Muscle layer of colon (tissue), 2 donors: ENCODE results near the gene RXRA.

Experiments
- H3K27ac ChIP-seq: one replicate; pipeline ENCODE4 v1.7.0; 2013; ENCODE audit warnings: low read depth, mild to moderate bottlenecking, low read length, moderate library complexity
- H3K27me3 ChIP-seq, 2 donors: one replicate each; pipeline ENCODE4 v1.7.0; 2013; ENCODE audit warnings: low read length in 2 of 2, mild to moderate bottlenecking in 2 of 2; ENCODE audit not compliant: insufficient read depth in 2 of 2, control insufficient read depth in 1 of 2
- H3K36me3 ChIP-seq: one replicate; pipeline ENCODE4 v1.7.0; 2013; ENCODE audit warnings: mild to moderate bottlenecking, low read length; ENCODE audit not compliant: insufficient read depth
- H3K4me1 ChIP-seq: one replicate; pipeline ENCODE4 v1.7.0; 2013; ENCODE audit warnings: mild to moderate bottlenecking, low read length; ENCODE audit not compliant: insufficient read depth
- H3K4me3 ChIP-seq, 2 donors: one replicate each; pipeline ENCODE4 v1.7.0; 2013; ENCODE audit warnings: low read length in 2 of 2, low read depth in 1 of 2, mild to moderate bottlenecking in 1 of 2, moderate library complexity in 1 of 2
- H3K9ac ChIP-seq: one replicate; pipeline ENCODE4 v1.7.0; 2013; ENCODE audit warnings: low read length
- H3K9me3 ChIP-seq: one replicate; pipeline ENCODE4 v1.7.0; 2013; ENCODE audit warnings: mild to moderate bottlenecking, low read length
- donor health status: abdominal sarcoma.
- donor health status: Adenocarcinoma of cecum.

The RXRA gene

DNA sequence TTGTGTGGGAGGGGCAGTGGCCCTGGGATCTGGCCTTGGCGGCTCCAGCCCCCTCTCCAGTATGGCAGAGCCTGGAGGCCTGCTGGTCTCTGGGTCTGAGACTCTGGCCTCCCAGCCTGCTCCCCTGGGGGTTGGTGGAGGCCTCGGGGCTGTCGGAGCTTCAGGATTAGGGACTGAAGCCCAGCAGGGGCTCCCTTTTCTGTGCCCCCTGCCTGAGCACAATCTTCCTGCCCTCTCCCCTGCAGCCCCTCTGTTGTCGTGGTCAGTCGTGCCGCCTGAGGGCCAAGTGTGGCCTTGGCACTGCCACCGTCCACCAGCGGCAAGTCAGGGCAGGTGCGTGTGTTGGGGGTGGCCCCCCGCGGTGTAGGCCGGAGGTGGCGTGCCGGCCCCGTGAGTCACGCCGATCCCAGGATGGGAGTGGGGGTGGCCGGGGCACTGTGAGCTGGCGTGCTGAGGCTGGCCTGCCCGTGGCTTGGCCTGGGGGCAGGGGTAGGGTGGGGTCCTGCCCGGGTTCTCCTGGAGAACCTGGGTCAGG, 53.6 kb downstream of the RXRA start:
- H3K27me3 ChIP-seq = no peaks in the 10 kb centered on the region
- peaks cover 74% of the 10 kb centered on the region for H3K4me1 ChIP-seq
- H3K27ac ChIP-seq = no peak overlapping the region
- H3K4me3 ChIP-seq = no peak overlapping the region
- H3K9me3 ChIP-seq = no peaks in the 10 kb centered on the region
- no peak overlapping the region for H3K9ac ChIP-seq
- H3K36me3 ChIP-seq = no peaks in the 10 kb centered on the region

DNA sequence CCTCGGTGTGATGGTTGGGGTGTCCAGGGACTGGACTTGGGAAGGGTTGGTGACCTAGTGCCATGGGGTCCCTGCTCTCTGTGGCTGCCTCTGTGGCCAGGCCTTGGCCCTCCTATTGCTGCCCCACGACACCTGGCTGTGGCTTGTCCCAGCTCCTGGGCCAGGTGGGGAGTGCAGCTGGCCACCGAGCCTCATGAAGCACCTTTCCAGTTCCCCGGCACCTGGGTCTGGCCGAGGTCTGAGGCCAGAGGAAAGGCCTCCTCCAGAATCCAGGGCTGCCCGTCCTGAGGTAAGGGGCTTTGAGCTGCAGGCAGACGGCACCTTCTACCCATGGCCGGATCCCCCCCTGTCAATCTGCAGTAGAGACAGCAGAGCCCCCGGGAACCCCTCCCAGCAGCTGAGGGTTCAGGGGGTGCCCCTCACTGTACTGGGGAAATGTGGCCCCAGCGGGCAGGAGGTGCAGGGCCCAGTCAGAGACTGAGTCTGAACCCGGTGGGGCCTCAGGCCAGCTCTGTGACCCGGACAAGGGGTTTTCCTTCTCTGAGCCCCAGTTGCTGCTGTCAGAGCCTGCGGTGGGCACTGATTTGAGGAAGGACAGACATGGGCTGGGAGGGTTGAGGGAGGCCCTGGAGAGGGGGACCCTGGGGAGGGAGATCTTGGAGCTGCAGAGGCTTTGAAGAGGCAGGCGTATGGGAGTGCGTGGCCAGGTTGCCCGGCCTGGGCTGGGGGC, 54.5 kb downstream of the RXRA start:
- Histone ChIP-seq H3K27ac (no peak overlapping the region), H3K9me3 (no peaks in the 10 kb centered on the region), H3K27me3 (no peaks in the 10 kb centered on the region), H3K4me1 (peaks cover 75% of the 10 kb centered on the region), H3K36me3 (no peaks in the 10 kb centered on the region), H3K4me3 (no peak overlapping the region), H3K9ac (no peak overlapping the region)

DNA sequence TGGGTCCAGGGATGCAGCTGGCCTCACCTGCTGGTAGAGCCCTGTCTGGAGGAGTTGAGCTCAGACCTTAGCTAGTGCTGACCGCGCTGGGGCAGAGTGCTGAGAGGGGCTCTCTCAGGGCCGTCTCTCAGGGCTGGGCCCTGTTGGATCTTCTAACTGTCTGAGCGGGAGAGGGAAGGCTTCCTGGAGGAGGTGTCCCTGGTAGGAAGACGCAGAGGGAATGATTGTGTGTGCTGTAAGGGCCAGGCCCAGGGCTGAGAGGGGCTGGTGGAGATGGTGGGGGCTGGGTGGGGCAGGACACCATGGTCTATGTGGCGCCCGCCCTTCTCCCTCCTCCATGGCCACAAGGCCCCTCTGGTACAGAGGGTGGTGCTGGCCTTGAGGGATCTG, 55.0 kb downstream of the RXRA start:
- Histone ChIP-seq H3K27me3 (no peaks in the 10 kb centered on the region), H3K36me3 (no peaks in the 10 kb centered on the region), H3K9ac (no peak overlapping the region), H3K9me3 (no peaks in the 10 kb centered on the region), H3K4me3 (no peak overlapping the region), H3K4me1 (peaks cover 76% of the 10 kb centered on the region), H3K27ac (no peak overlapping the region)

DNA sequence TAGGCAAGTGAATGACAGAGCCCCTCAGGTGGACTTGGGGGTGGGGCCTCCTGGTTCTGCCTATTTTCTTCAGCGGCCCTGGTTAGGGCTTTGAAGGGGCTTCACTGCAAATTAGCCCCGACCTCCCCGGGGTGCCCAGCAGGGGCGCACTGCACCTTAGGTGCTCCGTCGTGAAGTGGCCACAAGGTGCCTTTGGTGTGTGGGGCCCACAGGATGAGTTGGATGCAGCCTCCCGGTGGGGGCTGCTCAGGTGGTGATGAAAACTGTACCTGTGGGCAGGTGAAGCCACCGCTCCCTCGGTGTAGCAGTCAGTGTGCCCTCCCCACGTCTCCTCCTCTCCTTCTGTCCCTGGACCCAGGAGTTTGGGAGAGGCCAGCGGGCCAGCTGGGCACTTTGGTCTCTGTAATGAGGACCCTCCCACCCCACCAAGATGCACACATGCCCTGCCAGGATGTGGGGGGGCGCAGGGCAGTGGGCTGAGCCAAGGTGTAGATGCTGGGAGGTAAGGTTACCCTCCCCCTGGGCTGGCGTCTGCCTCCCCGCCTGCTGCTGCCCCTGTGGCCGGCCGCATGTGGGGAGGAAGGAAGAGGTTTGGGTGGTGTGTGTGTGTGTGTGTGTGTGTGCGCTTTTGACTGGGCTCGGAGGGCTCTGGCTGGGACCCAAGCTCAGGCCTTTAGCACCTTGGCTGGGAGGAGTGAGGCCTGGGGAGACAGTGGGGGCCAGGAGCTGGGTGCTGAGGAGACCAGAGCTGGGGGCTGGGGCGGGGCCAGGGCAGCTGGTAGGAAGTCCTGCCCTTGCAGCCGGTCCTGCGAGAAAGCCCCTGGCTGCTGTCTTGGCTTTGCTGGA, 55.6 kb downstream of the RXRA start:
- no peak overlapping the region for H3K4me3 ChIP-seq

DNA sequence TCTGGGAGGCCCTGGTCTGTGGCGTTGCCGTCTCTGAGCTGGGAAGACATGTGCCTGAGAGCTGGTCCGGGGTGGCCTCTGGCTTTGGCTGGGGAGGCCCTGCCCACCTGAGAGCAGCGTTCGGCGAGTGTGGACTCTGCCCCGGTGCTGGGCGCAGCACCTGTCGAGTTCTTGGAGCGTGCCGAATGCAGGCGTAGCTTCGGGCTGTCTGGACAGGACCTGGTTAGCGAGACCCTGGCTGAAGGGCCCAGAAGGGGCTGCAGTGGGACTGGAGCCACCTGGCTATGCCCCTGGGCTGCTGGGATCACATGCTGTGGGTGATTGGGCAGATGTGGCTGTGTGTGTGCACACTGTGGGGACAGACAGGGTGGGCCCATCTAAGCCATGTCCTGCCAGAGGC, 56.5 kb downstream of the RXRA start:
- no peak overlapping the region for H3K27ac ChIP-seq
- no peak overlapping the region for H3K4me3 ChIP-seq
- no peak overlapping the region for H3K9ac ChIP-seq
- H3K9me3 ChIP-seq = no peaks in the 10 kb centered on the region
- H3K27me3 ChIP-seq = no peaks in the 10 kb centered on the region
- peaks cover 75% of the 10 kb centered on the region for H3K4me1 ChIP-seq
- no peaks in the 10 kb centered on the region for H3K36me3 ChIP-seq

More for the DNA sequence above, 55.6 kb downstream of the RXRA start:
- Histone ChIP-seq H3K4me1 (peaks cover 76% of the 10 kb centered on the region), H3K9ac (no peak overlapping the region), H3K27me3 (no peaks in the 10 kb centered on the region), H3K36me3 (no peaks in the 10 kb centered on the region), H3K9me3 (no peaks in the 10 kb centered on the region), H3K27ac (no peak overlapping the region)

DNA sequence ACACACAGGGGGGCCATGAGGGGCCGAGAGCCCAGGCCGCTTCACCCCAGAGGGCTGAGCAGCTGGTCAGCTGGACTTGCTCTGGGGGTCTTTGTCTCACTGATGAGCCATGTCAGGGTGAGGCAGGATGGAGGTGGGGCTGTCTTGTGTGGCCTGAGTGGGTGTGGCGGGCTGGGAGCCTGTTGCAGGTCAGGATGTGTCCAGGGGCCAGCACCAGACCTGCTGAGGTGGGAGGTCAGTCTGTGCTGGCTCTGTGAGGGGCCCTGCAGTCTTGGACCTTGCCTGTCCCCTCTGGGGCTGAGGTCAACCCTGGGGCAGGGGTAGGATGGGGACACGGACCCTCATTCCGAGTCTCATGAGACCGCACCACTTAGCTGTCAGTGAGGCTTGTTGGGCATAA, 56.9 kb downstream of the RXRA start:
- Histone ChIP-seq H3K27me3 (no peaks in the 10 kb centered on the region), H3K9ac (no peak overlapping the region), H3K27ac (no peak overlapping the region), H3K36me3 (no peaks in the 10 kb centered on the region), H3K4me1 (peaks cover 75% of the 10 kb centered on the region), H3K4me3 (no peak overlapping the region), H3K9me3 (no peaks in the 10 kb centered on the region)

DNA sequence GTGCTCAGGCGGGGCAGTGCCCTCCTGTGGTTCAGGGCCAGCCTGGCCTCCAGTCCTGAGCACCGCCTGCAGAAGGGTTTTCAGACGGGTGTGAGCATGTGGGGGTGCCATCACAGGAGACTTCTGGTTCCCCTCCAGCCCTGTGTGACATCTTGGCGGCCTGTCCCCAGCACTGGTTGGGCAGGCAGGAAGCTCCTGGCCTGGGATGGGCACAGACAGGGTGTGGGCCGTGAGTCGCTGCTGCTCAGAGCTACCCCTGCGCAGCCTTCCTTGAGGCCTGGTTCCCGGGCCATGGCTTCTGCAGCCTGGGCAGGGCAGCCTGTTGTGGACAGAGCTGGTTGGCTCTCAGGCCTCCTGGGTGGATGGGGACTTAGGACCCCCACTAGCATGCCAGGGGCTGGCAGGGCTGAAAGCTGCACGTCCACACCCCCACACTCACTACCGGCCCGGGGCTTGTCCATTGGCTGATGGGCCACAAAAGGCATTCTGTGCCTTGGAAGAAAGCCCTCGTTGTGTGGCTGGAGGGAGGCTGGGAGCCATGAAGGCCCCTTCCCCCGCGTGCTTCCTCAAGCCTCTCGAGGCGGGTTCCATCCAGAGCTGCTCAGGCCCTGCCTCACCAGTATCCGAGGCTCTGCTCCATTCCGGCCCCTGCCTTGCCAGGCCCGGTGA, 58.7 kb downstream of the RXRA start:
- Histone ChIP-seq H3K9me3 (no peaks in the 10 kb centered on the region), H3K27ac (peak overlapping the region; percentile 14), H3K4me3 (no peak overlapping the region), H3K36me3 (no peaks in the 10 kb centered on the region), H3K27me3 (no peaks in the 10 kb centered on the region), H3K9ac (no peak overlapping the region), H3K4me1 (peaks cover 67% of the 10 kb centered on the region)

DNA sequence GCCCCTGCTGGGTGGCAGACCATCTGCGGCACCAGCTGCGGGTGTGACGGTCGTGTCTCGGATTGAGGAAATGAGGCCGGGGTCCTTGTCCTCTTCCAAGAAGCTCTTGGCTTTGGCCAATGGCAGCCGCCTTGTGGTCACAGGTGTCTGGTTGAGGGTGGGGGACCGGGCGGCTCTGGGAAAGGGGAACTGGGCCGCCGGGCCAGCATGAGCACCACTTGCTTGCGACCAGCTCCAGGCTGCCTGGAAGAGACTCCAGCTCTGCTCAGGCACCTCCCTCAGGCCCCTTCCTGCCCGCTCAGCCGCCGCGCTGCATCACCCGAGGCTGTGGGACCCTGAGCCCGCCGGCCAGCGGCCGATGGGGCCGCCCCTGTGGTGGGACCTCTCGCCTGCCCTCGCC, 59.7 kb downstream of the RXRA start:
- no peaks in the 10 kb centered on the region for H3K36me3 ChIP-seq
- H3K4me1 ChIP-seq = peaks cover 75% of the 10 kb centered on the region
- no peak overlapping the region for H3K9ac ChIP-seq
- no peaks in the 10 kb centered on the region for H3K27me3 ChIP-seq
- H3K4me3 ChIP-seq = no peak overlapping the region
- H3K27ac ChIP-seq = no peak overlapping the region
- H3K9me3 ChIP-seq = no peaks in the 10 kb centered on the region

DNA sequence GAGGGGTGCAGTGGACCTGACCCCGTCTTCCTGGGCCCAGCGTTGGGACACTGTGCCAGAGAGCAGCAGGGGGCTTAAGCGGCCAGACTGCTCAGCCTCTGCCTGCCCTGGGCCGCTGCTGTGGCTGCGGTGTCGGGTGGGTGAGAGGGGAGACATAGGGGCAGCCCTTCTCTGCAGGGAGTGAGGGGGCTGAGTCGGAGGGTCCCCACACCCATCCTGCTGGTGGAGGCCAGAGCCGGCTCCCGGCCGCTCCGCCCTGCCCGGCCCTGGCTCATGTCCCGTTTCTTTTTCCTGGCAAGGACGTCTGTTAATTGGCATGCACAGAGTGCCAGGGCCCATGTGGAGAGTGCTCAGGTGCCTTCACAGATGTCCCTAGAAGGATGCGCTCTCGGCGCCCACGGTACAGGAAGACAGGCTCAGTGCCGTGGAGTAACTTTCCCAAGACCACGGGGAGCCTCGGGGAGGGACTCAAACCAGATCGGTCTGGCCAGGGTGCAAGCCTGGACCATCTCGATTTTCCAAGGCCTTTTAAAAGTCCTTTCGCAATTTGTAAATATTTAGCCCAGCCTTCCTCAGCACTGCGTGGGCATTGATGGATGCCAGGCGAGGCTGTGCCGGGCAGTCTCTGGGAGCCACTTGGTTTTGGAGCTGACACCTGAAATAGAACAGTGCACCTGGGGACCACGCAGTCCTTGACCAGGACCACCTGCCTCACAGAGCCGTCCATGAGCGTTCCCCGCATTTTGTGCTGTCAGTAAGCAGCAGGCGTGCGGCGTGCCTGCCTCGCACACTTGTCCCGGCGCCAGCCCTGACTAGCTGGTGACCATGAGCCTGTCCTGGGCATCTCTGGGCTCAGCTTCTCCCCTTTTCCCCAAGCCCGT, 60.9 kb downstream of the RXRA start:
- Histone ChIP-seq H3K36me3 (no peaks in the 10 kb centered on the region), H3K27ac (peak overlapping the region; percentile 59), H3K4me1 (peaks cover 72% of the 10 kb centered on the region), H3K9ac (no peak overlapping the region), H3K27me3 (no peaks in the 10 kb centered on the region), H3K4me3 (peak overlapping the region in 1 of 2 donors; percentile 12), H3K9me3 (no peaks in the 10 kb centered on the region)

DNA sequence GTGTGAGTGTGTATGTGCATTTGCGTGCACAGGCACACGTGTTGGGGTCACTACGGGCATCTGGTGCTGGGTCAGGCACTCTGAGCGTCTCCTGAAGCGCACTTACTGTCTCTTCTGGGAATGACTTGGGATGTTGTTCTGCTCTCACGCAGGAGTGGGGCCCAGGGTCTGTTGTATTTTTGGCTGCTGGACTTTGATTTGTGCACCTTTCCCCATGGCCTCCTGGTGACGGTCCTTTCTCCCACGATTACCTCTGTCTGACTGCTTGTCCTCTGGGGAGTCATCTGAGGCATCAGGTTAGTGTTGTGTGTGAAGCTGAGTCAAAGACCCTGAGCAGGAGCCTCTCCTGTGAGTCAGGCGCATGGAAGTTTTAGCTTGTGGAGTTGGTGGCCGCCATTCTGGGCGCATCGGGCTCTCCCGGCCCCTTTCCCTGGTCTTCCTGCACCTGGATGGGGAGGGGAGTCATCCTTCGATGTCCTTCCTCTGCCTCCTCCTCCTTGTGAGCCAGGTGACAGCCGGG, 62.1 kb downstream of the RXRA start:
- Histone ChIP-seq H3K27ac (no peak overlapping the region), H3K4me3 (no peak overlapping the region), H3K9me3 (no peaks in the 10 kb centered on the region), H3K9ac (no peak overlapping the region), H3K4me1 (peaks cover 66% of the 10 kb centered on the region), H3K36me3 (no peaks in the 10 kb centered on the region), H3K27me3 (no peaks in the 10 kb centered on the region)
